SK-N-MC (cell line): ENCODE data around the gene LCN10.

Source experiments
- DNase-seq: peaks from one replicate; pipeline ENCODE4 v3.0.0-alpha.2; 2011; ENCODE audit warnings: low read depth, low spot score
- H3K27ac ChIP-seq: fragments of 200-600 bp; sonication (generic); 2 replicates; pipeline ENCODE4 v1.5.1; 2016; ENCODE audit warnings: mixed run types
- H3K36me3 ChIP-seq: fragments of 200-600 bp; sonication (generic); 2 replicates; pipeline ENCODE4 v1.6.1; 2017; ENCODE audit warnings: antibody characterized with exemption, low read length, mixed read lengths; ENCODE audit not compliant: insufficient read depth
- H3K4me3 ChIP-seq: fragments of 200-600 bp; sonication (generic); 2 replicates; pipeline ENCODE4 v1.5.1; 2016
- H3K9ac ChIP-seq: fragments of 200-600 bp; sonication (generic); 2 replicates; pipeline ENCODE4 v1.8.0; 2017; ENCODE audit warnings: mixed run types, mixed read lengths; ENCODE audit not compliant: insufficient read length
- H3K9me3 ChIP-seq: fragments of 200-600 bp; sonication (generic); 2 replicates; pipeline ENCODE4 v1.6.1; 2017; ENCODE audit warnings: low read depth, mild to moderate bottlenecking, antibody characterized with exemption, low read length, moderate library complexity, mixed read lengths
- EZH2 ChIP-seq: fragments of 200-600 bp; sonication (generic); IDR thresholded peaks from one replicate; pipeline ENCODE4 v1.6.1; 2017; ENCODE audit warnings: antibody characterized with exemption
- FOXP2 ChIP-seq: optimal IDR thresholded peaks from 2 replicates; pipeline ENCODE3; 2011; ENCODE audit warnings: mild to moderate bottlenecking, moderate library complexity; ENCODE audit not compliant: insufficient read depth; ENCODE audit errors: extremely low read length, control extremely low read depth
- POLR2AphosphoS5 ChIP-seq: IDR thresholded peaks from 2 replicates; pipeline ENCODE4 v1.6.1; 2012; ENCODE audit warnings: mild to moderate bottlenecking, low read depth, low read length, borderline replicate concordance

The LCN10 gene

GRCh38 chr9:136721339-136722092 is 21.2 kb downstream of the LCN10 start:
- Histone ChIP-seq H3K27ac (no peak overlapping the region), H3K4me3 (no peak overlapping the region), H3K9me3 (no peaks in the 10 kb centered on the region), H3K36me3 (peaks cover 34% of the 10 kb centered on the region), H3K9ac (no peak overlapping the region)
- peak; percentile 43; the same call in 1 of the 2 replicates for TF ChIP-seq POLR2AphosphoS5
- no peak for TF ChIP-seq EZH2
- no peak for DNase-seq

GRCh38 chr9:136720898-136721338 is 21.8 kb downstream of the LCN10 start:
- H3K36me3 ChIP-seq: peaks cover 28% of the 10 kb centered on the region

GRCh38 chr9:136720251-136720897 is 22.4 kb downstream of the LCN10 start:
- no peak overlapping the region for H3K4me3 ChIP-seq
- peaks cover 23% of the 10 kb centered on the region for H3K36me3 ChIP-seq
- 0 out of 2 replicates have a peak overlapping the region, but pooled peaks have one; percentile 31 for H3K27ac ChIP-seq
- TF ChIP-seq FOXP2 (no peak), POLR2AphosphoS5 (peak; percentile 11; the same call in 1 of the 2 replicates)
- DNase-seq: no peak
- no peak overlapping the region for H3K9ac ChIP-seq
- no peaks in the 10 kb centered on the region for H3K9me3 ChIP-seq

More at GRCh38 chr9:136720898-136721338, 21.8 kb downstream of the LCN10 start:
- no peak for DNase-seq
- Histone ChIP-seq H3K9me3 (no peaks in the 10 kb centered on the region), H3K4me3 (no peak overlapping the region), H3K27ac (0 out of 2 replicates have a peak overlapping the region, but pooled peaks have one; percentile 31), H3K9ac (no peak overlapping the region)
- TF ChIP-seq POLR2AphosphoS5 (no peak), EZH2 (no peak), FOXP2 (no peak)

GRCh38 chr9:136719195-136719880 is 23.4 kb downstream of the LCN10 start:
- H3K9me3 ChIP-seq: no peaks in the 10 kb centered on the region
- H3K36me3 ChIP-seq: peaks cover 13% of the 10 kb centered on the region
- H3K27ac ChIP-seq: no peak overlapping the region
- no peak for DNase-seq
- no peak overlapping the region for H3K9ac ChIP-seq
- H3K4me3 ChIP-seq: no peak overlapping the region
- TF ChIP-seq POLR2AphosphoS5: no peak
- TF ChIP-seq FOXP2: no peak
- no peak for TF ChIP-seq EZH2

GRCh38 chr9:136718345-136719194 is 24.2 kb downstream of the LCN10 start:
- no peak overlapping the region for H3K27ac ChIP-seq
- H3K4me3 ChIP-seq: no peak overlapping the region

GRCh38 chr9:136717399-136717798 is 25.3 kb downstream of the LCN10 start:
- Histone ChIP-seq H3K9ac (no peak overlapping the region), H3K36me3 (no peaks in the 10 kb centered on the region; the same call in 1 of the 2 replicates)

More at GRCh38 chr9:136718345-136719194, 24.2 kb downstream of the LCN10 start:
- H3K36me3 ChIP-seq: peaks cover 6% of the 10 kb centered on the region
- TF ChIP-seq POLR2AphosphoS5 (no peak), EZH2 (no peak)
- no peak for DNase-seq
- no peaks in the 10 kb centered on the region for H3K9me3 ChIP-seq
- no peak overlapping the region for H3K9ac ChIP-seq

GRCh38 chr9:136714893-136715274 is 27.9 kb downstream of the LCN10 start:
- Histone ChIP-seq H3K9me3 (no peaks in the 10 kb centered on the region), H3K9ac (no peak overlapping the region), H3K27ac (no peak overlapping the region), H3K36me3 (no peaks in the 10 kb centered on the region), H3K4me3 (no peak overlapping the region)
- DNase-seq: no peak
- TF ChIP-seq FOXP2 (no peak), EZH2 (no peak), POLR2AphosphoS5 (no peak)

More at GRCh38 chr9:136717399-136717798, 25.3 kb downstream of the LCN10 start:
- Histone ChIP-seq H3K9me3 (no peaks in the 10 kb centered on the region), H3K4me3 (no peak overlapping the region), H3K27ac (no peak overlapping the region)
- no peak for DNase-seq
- no peak for TF ChIP-seq POLR2AphosphoS5
- TF ChIP-seq FOXP2: no peak
- TF ChIP-seq EZH2: no peak
